ENCODE measurements around the gene CDK16.

Gene CDK16

DNA sequence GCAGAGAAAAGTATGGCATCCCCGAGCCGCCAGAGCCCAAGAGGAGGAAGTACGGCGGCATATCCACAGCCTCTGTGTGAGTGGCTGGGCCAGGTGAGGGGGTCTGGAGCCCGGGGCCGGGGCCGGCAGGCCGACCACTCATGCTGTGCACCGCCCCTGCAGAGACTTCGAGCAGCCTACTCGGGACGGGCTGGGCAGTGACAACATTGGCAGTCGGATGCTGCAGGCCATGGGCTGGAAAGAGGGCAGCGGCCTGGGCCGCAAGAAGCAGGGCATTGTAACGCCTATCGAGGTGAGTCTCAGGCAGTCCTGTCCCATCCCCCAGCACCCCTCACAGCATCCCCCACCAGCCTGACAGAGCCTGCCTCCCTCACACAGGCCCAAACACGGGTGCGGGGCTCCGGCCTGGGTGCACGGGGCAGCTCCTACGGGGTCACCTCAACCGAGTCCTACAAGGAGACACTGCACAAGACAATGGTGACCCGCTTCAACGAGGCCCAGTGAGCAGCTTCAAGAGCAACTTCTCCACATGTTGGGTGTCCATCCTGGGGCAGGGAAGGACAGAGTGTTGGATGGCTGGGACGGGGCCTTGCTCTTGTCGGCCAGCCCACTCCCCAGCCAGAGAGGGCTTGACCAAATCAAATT, 32.3 kb upstream of the CDK16 start:
- TF ChIP-seq CSDC2 (CRISPR knock-in tag; IDR thresholded peaks at IDR 0.05) (no peak), OSR1 (CRISPR knock-in tag; IDR thresholded peaks at IDR 0.05) (no peak), ZNF70 (CRISPR knock-in tag; IDR thresholded peaks at IDR 0.05) (no peak), ZFP30 (CRISPR knock-in tag; IDR thresholded peaks at IDR 0.05) (no peak), ZFP3 (CRISPR knock-in tag; IDR thresholded peaks at IDR 0.05) (no peak), ARNTL (CRISPR knock-in tag; IDR thresholded peaks at IDR 0.05; ENCODE audit: borderline replicate concordance, low read depth) (no peak), GLIS3 (CRISPR knock-in tag; IDR thresholded peaks at IDR 0.05) (no peak), PPARA (CRISPR knock-in tag; IDR thresholded peaks at IDR 0.05; ENCODE audit: borderline replicate concordance) (no peak)
- TF ChIP-seq, protein P1, sequence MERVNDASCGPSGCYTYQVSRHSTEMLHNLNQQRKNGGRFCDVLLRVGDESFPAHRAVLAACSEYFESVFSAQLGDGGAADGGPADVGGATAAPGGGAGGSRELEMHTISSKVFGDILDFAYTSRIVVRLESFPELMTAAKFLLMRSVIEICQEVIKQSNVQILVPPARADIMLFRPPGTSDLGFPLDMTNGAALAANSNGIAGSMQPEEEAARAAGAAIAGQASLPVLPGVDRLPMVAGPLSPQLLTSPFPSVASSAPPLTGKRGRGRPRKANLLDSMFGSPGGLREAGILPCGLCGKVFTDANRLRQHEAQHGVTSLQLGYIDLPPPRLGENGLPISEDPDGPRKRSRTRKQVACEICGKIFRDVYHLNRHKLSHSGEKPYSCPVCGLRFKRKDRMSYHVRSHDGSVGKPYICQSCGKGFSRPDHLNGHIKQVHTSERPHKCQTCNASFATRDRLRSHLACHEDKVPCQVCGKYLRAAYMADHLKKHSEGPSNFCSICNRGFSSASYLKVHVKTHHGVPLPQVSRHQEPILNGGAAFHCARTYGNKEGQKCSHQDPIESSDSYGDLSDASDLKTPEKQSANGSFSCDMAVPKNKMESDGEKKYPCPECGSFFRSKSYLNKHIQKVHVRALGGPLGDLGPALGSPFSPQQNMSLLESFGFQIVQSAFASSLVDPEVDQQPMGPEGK (CRISPR knock-in tag; IDR thresholded peaks at IDR 0.05; ENCODE audit: borderline replicate concordance): no peak
- TF ChIP-seq, protein P2, sequence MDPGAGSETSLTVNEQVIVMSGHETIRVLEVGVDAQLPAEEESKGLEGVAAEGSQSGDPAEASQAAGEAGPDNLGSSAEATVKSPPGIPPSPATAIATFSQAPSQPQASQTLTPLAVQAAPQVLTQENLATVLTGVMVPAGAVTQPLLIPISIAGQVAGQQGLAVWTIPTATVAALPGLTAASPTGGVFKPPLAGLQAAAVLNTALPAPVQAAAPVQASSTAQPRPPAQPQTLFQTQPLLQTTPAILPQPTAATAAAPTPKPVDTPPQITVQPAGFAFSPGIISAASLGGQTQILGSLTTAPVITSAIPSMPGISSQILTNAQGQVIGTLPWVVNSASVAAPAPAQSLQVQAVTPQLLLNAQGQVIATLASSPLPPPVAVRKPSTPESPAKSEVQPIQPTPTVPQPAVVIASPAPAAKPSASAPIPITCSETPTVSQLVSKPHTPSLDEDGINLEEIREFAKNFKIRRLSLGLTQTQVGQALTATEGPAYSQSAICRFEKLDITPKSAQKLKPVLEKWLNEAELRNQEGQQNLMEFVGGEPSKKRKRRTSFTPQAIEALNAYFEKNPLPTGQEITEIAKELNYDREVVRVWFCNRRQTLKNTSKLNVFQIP (CRISPR knock-in tag; IDR thresholded peaks at IDR 0.05; ENCODE audit: borderline replicate concordance, low read depth): no peak
- TF ChIP-seq, protein P3, sequence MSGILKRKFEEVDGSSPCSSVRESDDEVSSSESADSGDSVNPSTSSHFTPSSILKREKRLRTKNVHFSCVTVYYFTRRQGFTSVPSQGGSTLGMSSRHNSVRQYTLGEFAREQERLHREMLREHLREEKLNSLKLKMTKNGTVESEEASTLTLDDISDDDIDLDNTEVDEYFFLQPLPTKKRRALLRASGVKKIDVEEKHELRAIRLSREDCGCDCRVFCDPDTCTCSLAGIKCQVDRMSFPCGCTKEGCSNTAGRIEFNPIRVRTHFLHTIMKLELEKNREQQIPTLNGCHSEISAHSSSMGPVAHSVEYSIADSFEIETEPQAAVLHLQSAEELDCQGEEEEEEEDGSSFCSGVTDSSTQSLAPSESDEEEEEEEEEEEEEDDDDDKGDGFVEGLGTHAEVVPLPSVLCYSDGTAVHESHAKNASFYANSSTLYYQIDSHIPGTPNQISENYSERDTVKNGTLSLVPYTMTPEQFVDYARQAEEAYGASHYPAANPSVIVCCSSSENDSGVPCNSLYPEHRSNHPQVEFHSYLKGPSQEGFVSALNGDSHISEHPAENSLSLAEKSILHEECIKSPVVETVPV (CRISPR knock-in tag; IDR thresholded peaks at IDR 0.05): no peak
- no peak for ATAC-seq

DNA sequence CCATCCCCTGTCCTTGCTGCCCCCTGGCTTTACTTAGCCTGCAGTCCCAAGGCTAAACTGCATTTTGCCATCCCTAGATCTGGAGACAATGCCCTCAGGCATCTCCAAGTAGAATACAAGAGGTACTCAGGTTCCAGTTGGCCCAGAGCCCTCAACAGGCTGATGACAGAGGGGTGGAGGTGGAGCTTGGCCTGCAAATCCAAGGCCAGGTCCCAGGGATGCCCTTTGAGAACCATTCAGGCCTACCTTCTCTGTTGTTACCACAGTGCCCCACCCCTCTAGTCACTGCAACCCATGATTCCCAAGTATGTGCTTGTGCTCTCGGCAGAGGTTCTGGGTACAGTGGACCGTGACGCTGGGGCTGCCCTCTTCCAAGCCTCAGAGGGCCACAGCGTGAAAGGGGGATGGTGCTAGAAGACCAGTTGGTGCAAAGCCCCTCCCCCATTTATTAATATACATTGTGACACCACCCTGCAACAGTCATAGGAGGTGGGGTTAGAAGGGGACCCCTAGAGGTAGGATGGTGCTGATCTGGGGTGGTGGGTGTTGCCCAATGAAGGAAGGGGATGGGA, 31.3 kb upstream of the CDK16 start:
- ATAC-seq: no peak
- TF ChIP-seq ZFP30 (CRISPR knock-in tag; IDR thresholded peaks at IDR 0.05) (no peak), PPARA (CRISPR knock-in tag; IDR thresholded peaks at IDR 0.05; ENCODE audit: borderline replicate concordance) (no peak), GLIS3 (CRISPR knock-in tag; IDR thresholded peaks at IDR 0.05) (no peak), SNAI2 (CRISPR knock-in tag; IDR thresholded peaks at IDR 0.05) (no peak), ZC3H10 (CRISPR knock-in tag; IDR thresholded peaks at IDR 0.05) (no peak), ARNTL (CRISPR knock-in tag; IDR thresholded peaks at IDR 0.05; ENCODE audit: borderline replicate concordance, low read depth) (no peak), ZNF70 (CRISPR knock-in tag; IDR thresholded peaks at IDR 0.05) (no peak), OSR1 (CRISPR knock-in tag; IDR thresholded peaks at IDR 0.05) (no peak), ZFP3 (CRISPR knock-in tag; IDR thresholded peaks at IDR 0.05) (no peak), ZNF565 (CRISPR knock-in tag; conservative IDR thresholded peaks at IDR 0.05; ENCODE audit: low read depth) (no peak), ISL1 (CRISPR knock-in tag; IDR thresholded peaks at IDR 0.05) (no peak), BACH2 (CRISPR knock-in tag; IDR thresholded peaks at IDR 0.05; ENCODE audit: borderline replicate concordance) (no peak), TCF4 (CRISPR knock-in tag; IDR thresholded peaks at IDR 0.05; ENCODE audit: borderline replicate concordance) (no peak), ESRRG (CRISPR knock-in tag; IDR thresholded peaks at IDR 0.05) (no peak)
- TF ChIP-seq, protein P1 (CRISPR knock-in tag; IDR thresholded peaks at IDR 0.05; ENCODE audit: borderline replicate concordance): no peak
- TF ChIP-seq, protein P4, sequence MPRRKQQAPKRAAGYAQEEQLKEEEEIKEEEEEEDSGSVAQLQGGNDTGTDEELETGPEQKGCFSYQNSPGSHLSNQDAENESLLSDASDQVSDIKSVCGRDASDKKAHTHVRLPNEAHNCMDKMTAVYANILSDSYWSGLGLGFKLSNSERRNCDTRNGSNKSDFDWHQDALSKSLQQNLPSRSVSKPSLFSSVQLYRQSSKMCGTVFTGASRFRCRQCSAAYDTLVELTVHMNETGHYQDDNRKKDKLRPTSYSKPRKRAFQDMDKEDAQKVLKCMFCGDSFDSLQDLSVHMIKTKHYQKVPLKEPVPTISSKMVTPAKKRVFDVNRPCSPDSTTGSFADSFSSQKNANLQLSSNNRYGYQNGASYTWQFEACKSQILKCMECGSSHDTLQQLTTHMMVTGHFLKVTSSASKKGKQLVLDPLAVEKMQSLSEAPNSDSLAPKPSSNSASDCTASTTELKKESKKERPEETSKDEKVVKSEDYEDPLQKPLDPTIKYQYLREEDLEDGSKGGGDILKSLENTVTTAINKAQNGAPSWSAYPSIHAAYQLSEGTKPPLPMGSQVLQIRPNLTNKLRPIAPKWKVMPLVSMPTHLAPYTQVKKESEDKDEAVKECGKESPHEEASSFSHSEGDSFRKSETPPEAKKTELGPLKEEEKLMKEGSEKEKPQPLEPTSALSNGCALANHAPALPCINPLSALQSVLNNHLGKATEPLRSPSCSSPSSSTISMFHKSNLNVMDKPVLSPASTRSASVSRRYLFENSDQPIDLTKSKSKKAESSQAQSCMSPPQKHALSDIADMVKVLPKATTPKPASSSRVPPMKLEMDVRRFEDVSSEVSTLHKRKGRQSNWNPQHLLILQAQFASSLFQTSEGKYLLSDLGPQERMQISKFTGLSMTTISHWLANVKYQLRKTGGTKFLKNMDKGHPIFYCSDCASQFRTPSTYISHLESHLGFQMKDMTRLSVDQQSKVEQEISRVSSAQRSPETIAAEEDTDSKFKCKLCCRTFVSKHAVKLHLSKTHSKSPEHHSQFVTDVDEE (CRISPR knock-in tag; IDR thresholded peaks at IDR 0.05): no peak
- TF ChIP-seq, protein P3 (CRISPR knock-in tag; IDR thresholded peaks at IDR 0.05): no peak
- TF ChIP-seq, protein P2 (CRISPR knock-in tag; IDR thresholded peaks at IDR 0.05; ENCODE audit: borderline replicate concordance, low read depth): no peak

Data from SK-N-SH treated with all-trans-retinoic acid at 6 μM for 48 hours (cell line).